Body of pancreas (tissue), 4 donors: ENCODE data around the gene SMIM14. TPM values are rescaled to one million over a fixed set of nuclear protein-coding genes. Genes with fewer than 3 reads are reported as not detected.
"Not testable (repeated sequence)": the region's sequence is repeated elsewhere in the genome, so short reads cannot be mapped to it uniquely, and the experiment has no call there.

ENCODE experiments used
- ATAC-seq: fragments of 150-250 bp; one replicate; pipeline ENCODE4 v1.9.1; 2016
- DNase-seq, 4 donors: peaks; one replicate each; pipeline ENCODE4 v3.0.0-alpha.2; 2019
- H3K27ac ChIP-seq, 4 donors: fragments of 200-600 bp; sonication (generic); 1 replicate in 3 of 4; 2 replicates in 1 of 4; pipeline versions ENCODE4 v1.5.1 to v1.6.1; 2016 to 2019; ENCODE audit warnings: mild to moderate bottlenecking in 1 of 4, mixed read lengths in 1 of 4, moderate library complexity in 1 of 4
- H3K27me3 ChIP-seq, 2 donors: fragments of 200-600 bp; sonication (generic); one replicate each; pipeline ENCODE4 v1.6.0; 2016; ENCODE audit warnings: mild to moderate bottlenecking in 1 of 2
- H3K36me3 ChIP-seq, 2 donors: fragments of 200-600 bp; sonication (generic); replicated peaks in 1 of 2; 2 replicates each; pipeline ENCODE4 v1.5.1; 2016; ENCODE audit warnings: low read depth in 2 of 2; ENCODE audit not compliant: insufficient read depth in 1 of 2
- H3K4me1 ChIP-seq: fragments of 200-600 bp; sonication (generic); one replicate; pipeline ENCODE4 v1.6.0; 2016
- H3K4me3 ChIP-seq, 2 donors: fragments of 200-600 bp; sonication (generic); 1 replicate in 1 of 2; 2 replicates in 1 of 2; pipeline ENCODE4 v1.5.1; 2016 to 2019
- H3K9me3 ChIP-seq, 3 donors: fragments of 200-600 bp; sonication (generic); 1 replicate in 2 of 3; 2 replicates in 1 of 3; pipeline ENCODE4 v1.5.1; 2016
- POLR2A ChIP-seq, 3 donors: fragments of 450-650 bp; IDR thresholded peaks; one replicate each; pipeline ENCODE4 v1.6.1; 2016; ENCODE audit warnings: antibody characterized with exemption in 3 of 3, mild to moderate bottlenecking in 2 of 3
- WGBS, 2 donors: methylation state at CpG; one replicate each; pipeline ENCODE4 v1.1.5; 2017; 5-methylcytosine and 5-hydroxymethylcytosine counted together
- intact Hi-C: fragments of 100-400 bp; cut with DNase I; formaldehyde crosslinking; loops from one replicate; pipeline ENCODE4 v1.15.1; 2023
- total RNA-seq, 2 donors: library from RNA; depleted of rRNA; stranded (reverse); fragments of >200 nt; gene quantifications; one replicate each; pipeline ENCODE4 v1.1.0, GENCODE V29; 2016
- TF ChIP-seq, protein P1 (sequence below), 7 experiments: fragments of 450-650 bp in 4 of 7; fragments of 200-600 bp in 3 of 7; sonication (generic) in 3 of 7; IDR thresholded peaks; one replicate each; pipeline ENCODE4 v1.5.1; 2016 to 2019; ENCODE audit warnings: antibody characterized with exemption in 7 of 7

SMIM14 gene
- total RNA-seq, 2 donors from 2014 or later: 24.4 to 26.2 TPM

DNA sequence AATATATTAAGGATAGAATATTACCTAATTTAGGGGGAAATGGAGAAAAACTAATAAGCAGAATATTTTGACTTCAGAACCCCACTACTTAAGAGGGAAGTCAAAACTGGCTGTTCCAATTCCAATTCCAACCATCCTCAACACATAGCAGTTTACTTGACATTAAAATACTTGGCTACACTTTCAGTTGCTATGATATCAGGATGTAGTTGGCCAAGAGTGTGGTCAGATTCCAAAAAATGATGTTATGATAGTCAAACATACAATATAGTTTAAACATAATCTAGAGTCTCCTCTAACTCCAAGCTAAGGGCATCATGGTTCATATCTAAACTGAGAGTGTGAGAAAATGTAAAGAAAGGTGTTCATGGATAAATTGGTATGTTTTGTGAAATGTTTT is 16.5 kb upstream of the SMIM14 start:
- no peak for ATAC-seq
- TF ChIP-seq, protein P1, sequence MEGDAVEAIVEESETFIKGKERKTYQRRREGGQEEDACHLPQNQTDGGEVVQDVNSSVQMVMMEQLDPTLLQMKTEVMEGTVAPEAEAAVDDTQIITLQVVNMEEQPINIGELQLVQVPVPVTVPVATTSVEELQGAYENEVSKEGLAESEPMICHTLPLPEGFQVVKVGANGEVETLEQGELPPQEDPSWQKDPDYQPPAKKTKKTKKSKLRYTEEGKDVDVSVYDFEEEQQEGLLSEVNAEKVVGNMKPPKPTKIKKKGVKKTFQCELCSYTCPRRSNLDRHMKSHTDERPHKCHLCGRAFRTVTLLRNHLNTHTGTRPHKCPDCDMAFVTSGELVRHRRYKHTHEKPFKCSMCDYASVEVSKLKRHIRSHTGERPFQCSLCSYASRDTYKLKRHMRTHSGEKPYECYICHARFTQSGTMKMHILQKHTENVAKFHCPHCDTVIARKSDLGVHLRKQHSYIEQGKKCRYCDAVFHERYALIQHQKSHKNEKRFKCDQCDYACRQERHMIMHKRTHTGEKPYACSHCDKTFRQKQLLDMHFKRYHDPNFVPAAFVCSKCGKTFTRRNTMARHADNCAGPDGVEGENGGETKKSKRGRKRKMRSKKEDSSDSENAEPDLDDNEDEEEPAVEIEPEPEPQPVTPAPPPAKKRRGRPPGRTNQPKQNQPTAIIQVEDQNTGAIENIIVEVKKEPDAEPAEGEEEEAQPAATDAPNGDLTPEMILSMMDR (IDR thresholded peaks at IDR 0.05): no peak
- no peak for TF ChIP-seq POLR2A (IDR thresholded peaks at IDR 0.05)
- no peak overlapping the region for H3K4me3 ChIP-seq
- H3K27me3 ChIP-seq: no peaks in the 10 kb centered on the region
- peaks cover 9% of the 10 kb centered on the region for H3K4me1 ChIP-seq
- intact Hi-C loops: no loop called here
- peak overlapping the region in 2 of 4 donors; percentile 43 to 66 for H3K27ac ChIP-seq
- H3K36me3 ChIP-seq: no peaks in the 10 kb centered on the region
- DNase-seq: no peak
- H3K9me3 ChIP-seq: no peaks in the 10 kb centered on the region

DNA sequence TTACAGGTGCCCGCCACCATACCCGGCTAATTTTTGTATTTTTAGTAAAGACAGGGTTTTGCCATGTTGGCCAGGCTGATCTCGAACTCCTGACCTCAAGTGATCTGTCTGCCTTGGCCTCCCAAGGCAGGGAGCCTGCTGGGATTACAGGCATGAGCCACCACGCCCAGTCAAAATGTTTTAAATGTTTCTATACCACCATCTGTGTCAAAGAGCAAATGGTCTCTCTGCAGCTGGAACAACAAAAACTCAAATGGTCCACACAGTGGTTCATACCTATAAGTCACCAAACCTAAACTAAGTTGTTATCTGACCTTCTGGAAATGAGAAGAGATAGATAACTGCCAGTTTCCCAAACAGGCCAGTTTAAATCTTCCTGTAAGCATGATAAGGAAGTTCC is 12.9 kb upstream of the SMIM14 start:
- H3K4me3 ChIP-seq, H3K36me3 ChIP-seq, DNase-seq, H3K27me3 ChIP-seq, H3K4me1 ChIP-seq, H3K27ac ChIP-seq, ATAC-seq, intact Hi-C loops, H3K9me3 ChIP-seq: not testable (repeated sequence)
- WGBS, 2 donors: 98 to 100% methylated on average over 4 of the region's 4 CpGs

DNA sequence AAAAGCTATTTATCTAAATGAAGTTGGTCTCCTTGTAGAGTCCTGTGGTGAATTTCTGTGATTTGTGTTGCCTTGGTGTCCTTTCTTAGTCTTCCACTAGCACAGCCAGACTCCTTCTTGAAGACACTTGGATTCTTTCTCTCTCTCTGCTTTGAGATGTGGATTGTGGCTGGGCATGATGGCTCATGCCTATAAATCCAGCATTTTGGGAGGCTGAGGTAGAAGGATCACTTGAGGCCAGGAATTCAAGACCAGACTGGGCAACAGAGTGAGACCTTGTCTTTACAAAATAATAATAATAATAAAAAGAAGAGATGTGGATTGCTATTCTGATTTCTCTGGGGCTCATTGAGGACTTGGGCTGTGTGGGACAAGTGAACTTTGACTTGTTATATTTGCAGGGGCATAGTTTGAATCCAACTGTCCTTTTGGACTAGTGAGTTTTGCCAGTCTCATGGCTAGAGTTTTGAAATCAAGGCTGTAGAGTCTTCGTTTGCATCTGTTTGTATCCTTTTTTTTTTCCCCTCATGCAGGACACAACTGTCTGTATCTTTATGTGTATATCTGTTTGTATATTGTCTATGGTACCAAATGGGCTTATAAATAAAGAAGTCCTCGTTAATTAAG is 11.1 kb upstream of the SMIM14 start:
- H3K27ac ChIP-seq: no peak overlapping the region

DNA sequence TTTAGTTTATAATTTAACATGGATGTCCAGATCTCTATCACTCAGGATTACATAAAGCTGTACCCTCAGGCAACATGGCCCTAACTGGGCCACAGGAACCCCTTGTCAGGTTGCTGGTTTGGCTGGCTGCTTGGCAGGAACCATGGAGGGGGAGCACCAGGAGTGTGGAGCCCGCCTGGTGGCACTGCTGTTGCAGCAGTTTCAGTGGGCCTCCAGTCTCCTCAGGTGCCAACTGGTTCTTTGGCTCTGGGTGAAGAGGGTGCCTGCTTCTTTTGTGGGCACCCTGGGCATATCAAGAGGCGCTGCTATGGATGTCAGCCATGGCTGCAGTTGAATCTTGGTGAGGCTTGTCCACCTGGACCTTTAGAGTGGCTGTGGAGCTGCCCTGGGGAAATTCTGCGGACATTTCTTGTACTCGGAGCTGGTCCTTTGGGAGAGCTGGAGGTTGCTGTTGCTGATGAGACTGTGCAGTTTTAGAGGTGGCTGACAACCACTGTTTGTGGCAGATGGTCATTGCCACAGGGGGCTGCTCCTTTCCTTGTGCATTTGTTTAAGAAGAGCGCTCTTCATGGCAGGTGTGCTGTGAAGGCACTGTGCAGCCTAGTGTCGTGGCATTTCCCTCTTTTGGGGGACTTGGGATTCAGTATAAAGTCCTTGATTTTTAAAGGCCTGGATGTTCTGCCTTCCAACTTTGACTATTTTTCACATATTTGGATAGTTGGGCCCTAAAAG is 10.3 kb upstream of the SMIM14 start:
- Histone ChIP-seq H3K27me3 (no peaks in the 10 kb centered on the region), H3K27ac (no peak overlapping the region), H3K4me3 (no peak overlapping the region), H3K9me3 (no peaks in the 10 kb centered on the region), H3K36me3 (no peaks in the 10 kb centered on the region), H3K4me1 (no peaks in the 10 kb centered on the region)
- WGBS, 2 donors: 81 to 89% methylated on average over 5 to 6 of the region's 6 CpGs
- intact Hi-C loops: no loop called here
- no peak for ATAC-seq
- TF ChIP-seq, protein P1 (IDR thresholded peaks at IDR 0.05): no peak
- no peak for TF ChIP-seq POLR2A (IDR thresholded peaks at IDR 0.05)
- no peak for DNase-seq

More for the DNA sequence above, 11.1 kb upstream of the SMIM14 start:
- no peaks in the 10 kb centered on the region for H3K27me3 ChIP-seq
- ATAC-seq (no peak), DNase-seq (no peak)
- 77 to 81% methylated on average over 2 of the region's 2 CpGs for WGBS, 2 donors
- intact Hi-C loops: no loop called here
- TF ChIP-seq, protein P1 (IDR thresholded peaks at IDR 0.05): no peak
- no peak for TF ChIP-seq POLR2A (IDR thresholded peaks at IDR 0.05)
- no peaks in the 10 kb centered on the region for H3K36me3 ChIP-seq
- no peak overlapping the region for H3K4me3 ChIP-seq
- H3K4me1 ChIP-seq: no peaks in the 10 kb centered on the region
- no peaks in the 10 kb centered on the region for H3K9me3 ChIP-seq

DNA sequence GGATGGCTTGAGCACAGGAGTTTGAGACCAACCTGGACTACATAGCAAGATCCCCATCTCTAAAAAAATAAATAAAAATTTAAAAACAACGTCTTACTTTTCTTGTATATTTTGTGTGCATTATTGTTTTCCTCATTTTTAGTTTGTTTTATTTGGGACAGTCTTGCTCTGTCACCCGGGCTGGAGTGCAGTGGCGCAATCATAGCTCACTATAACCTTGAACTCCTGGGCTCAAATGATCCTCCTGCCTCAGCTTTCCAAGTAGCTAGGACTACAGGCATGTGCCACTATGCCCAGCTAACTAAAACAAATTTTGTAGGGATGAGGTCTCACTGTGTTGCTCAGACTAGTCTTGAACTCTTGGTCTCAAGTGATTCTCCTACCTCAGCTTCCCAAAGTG is 9.5 kb upstream of the SMIM14 start:
- ATAC-seq (no peak), DNase-seq (no peak)
- no peaks in the 10 kb centered on the region for H3K4me1 ChIP-seq
- no peaks in the 10 kb centered on the region for H3K27me3 ChIP-seq
- no peak overlapping the region for H3K4me3 ChIP-seq
- no peak for TF ChIP-seq POLR2A (IDR thresholded peaks at IDR 0.05)
- TF ChIP-seq, protein P1 (IDR thresholded peaks at IDR 0.05): no peak
- H3K9me3 ChIP-seq: no peaks in the 10 kb centered on the region
- WGBS, 2 donors: 74 to 76% methylated on average over 3 of the region's 3 CpGs
- no peaks in the 10 kb centered on the region for H3K36me3 ChIP-seq
- intact Hi-C loops: no loop called here
- H3K27ac ChIP-seq: no peak overlapping the region
